ENCODE results near the gene SLC13A4.

GRCh38 chr7:135768064-135768463, 40.1 kb upstream of the SLC13A4 start:
- TF ChIP-seq ZNF274 (IDR thresholded peaks at IDR 0.05; ENCODE audit: low read depth, low read length): no peak
- no peak for TF ChIP-seq YY1 (IDR thresholded peaks at IDR 0.05; ENCODE audit: insufficient read depth, insufficient read length)
